Measurements from ENCODE around the gene LCE1F. TPM values are rescaled to one million over a fixed set of nuclear protein-coding genes. Genes with fewer than 3 reads are reported as not detected.

LCE1F gene
- total RNA-seq, 1 donor from 2014 or later, result not detected

DNA sequence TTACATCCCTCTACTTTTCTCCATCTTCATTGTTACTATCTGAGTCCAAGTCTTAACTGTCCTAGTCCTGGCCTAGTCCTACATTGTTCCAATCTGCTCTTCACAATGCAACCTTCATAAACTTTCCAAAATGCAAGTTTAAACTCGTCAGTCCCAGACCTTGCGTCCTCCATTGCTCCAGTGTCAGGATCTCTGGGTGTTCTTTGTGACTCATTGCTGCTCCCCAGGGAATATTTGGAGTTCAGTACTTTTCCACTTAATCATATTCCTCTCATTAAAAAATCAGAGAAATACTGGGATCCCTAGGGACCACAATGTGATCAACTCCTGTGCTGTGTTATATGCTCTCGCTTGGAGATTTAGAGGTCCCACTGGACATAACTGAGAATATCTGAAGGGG lies 35.1 kb upstream of the LCE1F start:
- Mint-ChIP-seq H3K27ac (ENCODE audit: unreplicated experiment) (no peak overlapping the region), H3K27me3 (ENCODE audit: unreplicated experiment) (no peaks in the 10 kb centered on the region), H3K4me3 (ENCODE audit: unreplicated experiment) (no peak overlapping the region), H3K9me3 (ENCODE audit: unreplicated experiment) (peaks cover 29% of the 10 kb centered on the region), H3K36me3 (ENCODE audit: unreplicated experiment) (no peaks in the 10 kb centered on the region), H3K4me1 (ENCODE audit: unreplicated experiment) (no peaks in the 10 kb centered on the region)
- TF ChIP-seq, protein P1, sequence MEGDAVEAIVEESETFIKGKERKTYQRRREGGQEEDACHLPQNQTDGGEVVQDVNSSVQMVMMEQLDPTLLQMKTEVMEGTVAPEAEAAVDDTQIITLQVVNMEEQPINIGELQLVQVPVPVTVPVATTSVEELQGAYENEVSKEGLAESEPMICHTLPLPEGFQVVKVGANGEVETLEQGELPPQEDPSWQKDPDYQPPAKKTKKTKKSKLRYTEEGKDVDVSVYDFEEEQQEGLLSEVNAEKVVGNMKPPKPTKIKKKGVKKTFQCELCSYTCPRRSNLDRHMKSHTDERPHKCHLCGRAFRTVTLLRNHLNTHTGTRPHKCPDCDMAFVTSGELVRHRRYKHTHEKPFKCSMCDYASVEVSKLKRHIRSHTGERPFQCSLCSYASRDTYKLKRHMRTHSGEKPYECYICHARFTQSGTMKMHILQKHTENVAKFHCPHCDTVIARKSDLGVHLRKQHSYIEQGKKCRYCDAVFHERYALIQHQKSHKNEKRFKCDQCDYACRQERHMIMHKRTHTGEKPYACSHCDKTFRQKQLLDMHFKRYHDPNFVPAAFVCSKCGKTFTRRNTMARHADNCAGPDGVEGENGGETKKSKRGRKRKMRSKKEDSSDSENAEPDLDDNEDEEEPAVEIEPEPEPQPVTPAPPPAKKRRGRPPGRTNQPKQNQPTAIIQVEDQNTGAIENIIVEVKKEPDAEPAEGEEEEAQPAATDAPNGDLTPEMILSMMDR (IDR thresholded peaks at IDR 0.05), result no peak
- DNase-seq (ENCODE audit: extremely low spot score, unreplicated experiment), result no peak

DNA sequence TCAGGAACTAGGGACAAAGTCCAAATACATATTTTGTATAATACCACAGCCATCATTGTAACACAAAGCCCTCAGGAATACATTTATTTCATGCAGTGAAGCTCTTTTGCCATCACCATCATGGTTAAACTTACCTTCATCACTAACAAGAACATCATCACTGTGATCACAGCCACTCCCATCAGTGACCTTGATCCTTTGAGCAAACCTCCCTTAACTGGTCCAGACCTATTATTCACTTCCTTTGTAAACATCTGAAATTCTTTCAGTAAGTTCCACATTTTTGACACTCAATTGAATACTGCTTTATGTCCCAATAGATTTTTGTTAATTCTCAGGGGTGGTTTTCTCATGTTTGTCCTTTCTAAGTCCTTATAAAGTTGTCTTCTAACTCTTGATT lies 33.3 kb upstream of the LCE1F start:
- TF ChIP-seq, protein P1 (IDR thresholded peaks at IDR 0.05), result no peak
- H3K9me3 Mint-ChIP-seq (ENCODE audit: unreplicated experiment), result peaks cover 23% of the 10 kb centered on the region
- no peaks in the 10 kb centered on the region for H3K4me1 Mint-ChIP-seq (ENCODE audit: unreplicated experiment)
- H3K4me3 Mint-ChIP-seq (ENCODE audit: unreplicated experiment), result no peak overlapping the region
- no peaks in the 10 kb centered on the region for H3K27me3 Mint-ChIP-seq (ENCODE audit: unreplicated experiment)
- no peak overlapping the region for H3K27ac Mint-ChIP-seq (ENCODE audit: unreplicated experiment)
- H3K36me3 Mint-ChIP-seq (ENCODE audit: unreplicated experiment), result no peaks in the 10 kb centered on the region
- DNase-seq (ENCODE audit: extremely low spot score, unreplicated experiment), result no peak

DNA sequence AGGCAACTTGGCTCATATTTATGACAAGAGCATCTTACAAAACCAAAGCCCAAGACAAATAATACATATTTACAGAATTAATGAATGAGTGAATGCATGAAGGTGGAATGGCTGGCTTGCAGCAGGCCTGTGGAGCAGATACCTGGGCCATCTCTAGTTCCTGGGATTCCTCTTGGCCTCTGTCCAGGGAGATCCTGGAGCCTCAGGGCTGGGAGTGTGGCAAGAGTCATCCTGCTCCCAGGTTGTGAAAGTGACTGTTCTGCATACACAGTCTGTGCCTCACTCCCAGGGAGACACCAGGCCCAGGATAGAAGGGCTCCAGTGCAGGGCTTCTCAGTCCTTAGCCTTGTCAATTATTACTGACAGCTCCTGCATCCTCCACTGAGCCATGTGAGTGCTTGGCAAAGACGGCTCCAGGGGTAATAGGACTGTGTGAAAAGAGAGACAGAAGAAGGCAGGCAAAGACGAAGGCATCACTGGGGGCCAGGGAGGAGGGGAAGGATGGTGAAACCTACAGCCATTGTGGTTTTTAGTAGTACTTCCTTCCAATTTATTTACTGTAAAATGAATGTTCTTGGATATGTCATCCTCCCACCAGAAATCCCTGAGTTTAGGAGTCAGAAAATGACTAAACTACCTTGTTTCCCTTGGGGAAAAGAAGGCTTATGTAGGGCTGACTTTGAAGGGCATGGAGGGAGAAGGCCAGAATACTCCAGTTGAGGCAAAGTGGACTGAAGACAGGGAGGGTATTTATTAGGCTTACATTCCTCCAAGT lies 31.4 kb upstream of the LCE1F start:
- Mint-ChIP-seq H3K4me1 (ENCODE audit: unreplicated experiment) (no peaks in the 10 kb centered on the region), H3K36me3 (ENCODE audit: unreplicated experiment) (no peaks in the 10 kb centered on the region), H3K9me3 (ENCODE audit: unreplicated experiment) (peaks cover 19% of the 10 kb centered on the region), H3K27me3 (ENCODE audit: unreplicated experiment) (no peaks in the 10 kb centered on the region), H3K4me3 (ENCODE audit: unreplicated experiment) (no peak overlapping the region), H3K27ac (ENCODE audit: unreplicated experiment) (no peak overlapping the region)
- TF ChIP-seq, protein P1 (IDR thresholded peaks at IDR 0.05), result no peak
- DNase-seq (ENCODE audit: extremely low spot score, unreplicated experiment), result no peak

DNA sequence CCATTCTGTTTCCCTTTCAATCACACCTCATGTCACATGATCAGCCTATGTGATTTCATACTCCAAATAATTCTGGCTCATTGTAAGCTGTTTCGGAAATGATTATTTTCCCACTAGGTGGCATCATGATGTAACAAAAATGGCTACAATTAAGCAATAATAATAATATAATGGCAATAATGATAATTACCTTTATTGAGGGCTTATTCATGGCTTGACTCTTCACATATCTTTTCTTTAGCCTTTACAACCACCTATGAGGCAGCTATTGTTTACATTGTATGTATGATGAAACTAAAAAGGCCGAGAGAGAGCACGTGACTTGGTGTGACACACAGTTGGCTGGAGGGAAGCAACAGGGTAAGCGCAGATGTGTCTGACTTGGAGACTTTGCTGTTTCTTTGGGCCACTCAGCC lies 29.6 kb upstream of the LCE1F start:
- TF ChIP-seq, protein P1 (IDR thresholded peaks at IDR 0.05), result no peak
- Mint-ChIP-seq H3K27me3 (ENCODE audit: unreplicated experiment) (no peaks in the 10 kb centered on the region), H3K9me3 (ENCODE audit: unreplicated experiment) (peaks cover 14% of the 10 kb centered on the region), H3K4me1 (ENCODE audit: unreplicated experiment) (no peaks in the 10 kb centered on the region), H3K36me3 (ENCODE audit: unreplicated experiment) (no peaks in the 10 kb centered on the region), H3K4me3 (ENCODE audit: unreplicated experiment) (no peak overlapping the region), H3K27ac (ENCODE audit: unreplicated experiment) (no peak overlapping the region)
- no peak for DNase-seq (ENCODE audit: extremely low spot score, unreplicated experiment)

DNA sequence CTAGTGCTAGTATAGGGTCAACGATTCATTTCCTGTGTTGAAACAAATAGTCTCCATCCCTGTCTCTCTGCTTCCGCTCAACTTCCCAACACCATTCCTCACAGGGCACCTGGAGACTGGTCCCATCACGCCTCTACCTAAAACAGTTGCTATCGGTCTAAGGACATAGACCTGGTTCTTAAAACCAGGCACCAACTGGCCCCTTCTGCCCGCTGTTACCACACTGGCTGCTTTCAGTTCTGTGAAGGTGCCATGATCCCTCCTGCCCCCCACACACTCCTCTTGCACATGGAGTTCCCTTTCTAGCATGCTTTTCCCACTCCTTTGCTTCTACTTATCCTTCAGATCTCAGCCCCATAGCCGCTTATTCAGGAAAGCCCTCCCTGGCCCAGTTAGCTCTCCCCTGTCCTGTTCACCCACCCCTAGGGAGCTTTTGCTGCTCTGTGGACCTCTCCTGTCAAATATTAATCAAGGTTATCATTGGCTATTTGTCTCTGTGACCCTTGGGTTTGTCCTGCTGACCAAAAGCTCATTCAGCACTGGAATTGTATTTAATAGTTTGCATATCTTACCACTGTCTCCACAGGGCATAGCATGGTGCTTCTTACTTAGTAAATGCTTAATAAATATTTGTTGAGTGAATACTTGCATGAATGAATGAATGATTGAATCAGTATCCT lies 29.0 kb upstream of the LCE1F start:
- DNase-seq (ENCODE audit: extremely low spot score, unreplicated experiment), result no peak
- Mint-ChIP-seq H3K9me3 (ENCODE audit: unreplicated experiment) (peaks cover 14% of the 10 kb centered on the region), H3K27ac (ENCODE audit: unreplicated experiment) (no peak overlapping the region), H3K4me1 (ENCODE audit: unreplicated experiment) (no peaks in the 10 kb centered on the region), H3K27me3 (ENCODE audit: unreplicated experiment) (no peaks in the 10 kb centered on the region), H3K36me3 (ENCODE audit: unreplicated experiment) (no peaks in the 10 kb centered on the region), H3K4me3 (ENCODE audit: unreplicated experiment) (no peak overlapping the region)
- TF ChIP-seq, protein P1 (IDR thresholded peaks at IDR 0.05), result no peak
